AG20443 (cell line): ENCODE measurements around the gene C1QL4.

Source experiments
- DNase-seq: peaks from one replicate; pipeline ENCODE4 v3.0.0; 2012; ENCODE audit warnings: low spot score, mixed read lengths

Gene C1QL4

GRCh38 chr12:49347311-49348193 is 10.6 kb upstream of the C1QL4 start:
- DNase-seq: peak; percentile 95

GRCh38 chr12:49346659-49347310 is 9.8 kb upstream of the C1QL4 start, which contains the start of gene DNAJC22:
DNAJC22 (plus strand) TSS chr12:49346888; CDS start chr12:49348873, 1,985 bp downstream.
- DNase-seq: peak; percentile 37

- peak; percentile 24 for DNase-seq
Observed at GRCh38 chr12:49345825-49346658, 9.1 kb upstream of the C1QL4 start.

- DNase-seq: peak; percentile 51
Observed at GRCh38 chr12:49345051-49345824, 8.2 kb upstream of the C1QL4 start.

- DNase-seq: peak; percentile 4
Observed at GRCh38 chr12:49344486-49345050, 7.6 kb upstream of the C1QL4 start.

- DNase-seq: peak; percentile 33
Observed at GRCh38 chr12:49342914-49343731, 6.1 kb upstream of the C1QL4 start.

- peak; percentile 67 for DNase-seq
Observed at GRCh38 chr12:49342066-49342913, 5.3 kb upstream of the C1QL4 start.

- no peak for DNase-seq
Observed at GRCh38 chr12:49341777-49342065, 4.7 kb upstream of the C1QL4 start.

GRCh38 chr12:49340971-49341776 is 4.2 kb upstream of the C1QL4 start:
- peak; percentile 7 for DNase-seq

GRCh38 chr12:49340095-49340870 is 3.3 kb upstream of the C1QL4 start:
- DNase-seq: peak; percentile 3

- peak; percentile 5 for DNase-seq
Observed at GRCh38 chr12:49339464-49339861, 2.5 kb upstream of the C1QL4 start.

GRCh38 chr12:49338830-49339463 is 2.0 kb upstream of the C1QL4 start:
- DNase-seq: peak; percentile 2

- DNase-seq: no peak
Observed at GRCh38 chr12:49335955-49336644, 888 bp downstream of the C1QL4 start.

- no peak for DNase-seq
Observed at GRCh38 chr12:49335118-49335954, 1.7 kb downstream of the C1QL4 start.

- DNase-seq: no peak
Observed at GRCh38 chr12:49334681-49335080, 2.3 kb downstream of the C1QL4 start.

- no peak for DNase-seq
Observed at GRCh38 chr12:49334226-49334625, 2.8 kb downstream of the C1QL4 start.
